Fibroblast of skin of right quadriceps (primary cell): ENCODE data around the gene TMEM165.
"Not testable (repeated sequence)": the region's sequence is repeated elsewhere in the genome, so short reads cannot be mapped to it uniquely, and the experiment has no call there.

Source experiments
- DNase-seq: peaks from one replicate; pipeline ENCODE4 v3.0.0-alpha.2; 2013

Gene TMEM165

GRCh38 chr4:55395529-55396307 is at the start of gene TMEM165:
TSS of gene TMEM165 (plus strand) at chr4:55395957. CDS start at chr4:55396190, 233 bp downstream.
- DNase-seq = peak; percentile 86

- DNase-seq = peak; percentile 72
These were observed 49.5 kb upstream of the TMEM165 start, which contains the start of gene SRD5A3 for GRCh38 chr4:55345980-55346850. TSS of gene SRD5A3 (plus strand) at chr4:55346242. CDS start at chr4:55346337, 95 bp downstream.

GRCh38 chr4:55346851-55347255 is 48.9 kb upstream of the TMEM165 start:
- DNase-seq = no peak

GRCh38 chr4:55347610-55348228 is 48.0 kb upstream of the TMEM165 start:
- no peak for DNase-seq

- DNase-seq = peak; percentile 63
These were observed 47.3 kb upstream of the TMEM165 start for GRCh38 chr4:55348466-55348865.

GRCh38 chr4:55350870-55351269 is 44.9 kb upstream of the TMEM165 start:
- not testable (repeated sequence) for DNase-seq

GRCh38 chr4:55351824-55352223 is 43.9 kb upstream of the TMEM165 start:
- no peak for DNase-seq

GRCh38 chr4:55352726-55353125 is 43.0 kb upstream of the TMEM165 start:
- DNase-seq = no peak

GRCh38 chr4:55353228-55353747 is 42.5 kb upstream of the TMEM165 start:
- not testable (repeated sequence) for DNase-seq

GRCh38 chr4:55354648-55355047 is 41.1 kb upstream of the TMEM165 start:
- DNase-seq = no peak

- DNase-seq = no peak
These were observed 40.2 kb upstream of the TMEM165 start for GRCh38 chr4:55355555-55355954.

GRCh38 chr4:55356991-55357461 is 38.7 kb upstream of the TMEM165 start:
- DNase-seq = no peak

- no peak for DNase-seq
These were observed 37.5 kb upstream of the TMEM165 start for GRCh38 chr4:55358246-55358645.

GRCh38 chr4:55358668-55359067 is 37.1 kb upstream of the TMEM165 start:
- DNase-seq = peak; percentile 91

GRCh38 chr4:55359397-55359916 is 36.3 kb upstream of the TMEM165 start:
- peak; percentile 55 for DNase-seq

- not testable (repeated sequence) for DNase-seq
These were observed 32.8 kb upstream of the TMEM165 start for GRCh38 chr4:55362938-55363337.

- no peak for DNase-seq
These were observed 31.9 kb upstream of the TMEM165 start for GRCh38 chr4:55363691-55364351.

- DNase-seq = no peak
These were observed 30.9 kb upstream of the TMEM165 start for GRCh38 chr4:55364691-55365344.

GRCh38 chr4:55365345-55365728 is 30.4 kb upstream of the TMEM165 start:
- DNase-seq = no peak

- DNase-seq = no peak
These were observed 29.1 kb upstream of the TMEM165 start for GRCh38 chr4:55366621-55367020.

GRCh38 chr4:55367084-55367722 is 28.6 kb upstream of the TMEM165 start:
- DNase-seq = no peak
